Activated CD4-positive, alpha-beta T cell treated with anti-CD3 and anti-CD28 coated beads, Interleukin-2, Interleukin-6, amounts not matched to agents 100 ng/mL and 50 ng/mL, durations not matched to agents 16 hours and 8 hours (primary cell): Measurements from ENCODE around the gene GRSF1.
"Not testable (repeated sequence)": the region's sequence is repeated elsewhere in the genome, so short reads cannot be mapped to it uniquely, and the experiment has no call there.

Experiments used
- DNase-seq: peaks from one replicate; pipeline ENCODE4 v3.0.0-alpha.2; 2020

Gene GRSF1

GRCh38 chr4:70831293-70831692 lies 8.4 kb downstream of the GRSF1 start:
- DNase-seq: no peak

- no peak for DNase-seq
These were observed 9.6 kb downstream of the GRSF1 start for GRCh38 chr4:70830054-70830453.

GRCh38 chr4:70829492-70829891 lies 10.2 kb downstream of the GRSF1 start:
- no peak for DNase-seq

- DNase-seq: no peak
These were observed 10.7 kb downstream of the GRSF1 start for GRCh38 chr4:70829015-70829414.

- no peak for DNase-seq
These were observed 20.8 kb downstream of the GRSF1 start for GRCh38 chr4:70818921-70819320.

- DNase-seq: no peak
These were observed 21.4 kb downstream of the GRSF1 start for GRCh38 chr4:70818173-70818855.

- no peak for DNase-seq
These were observed 22.8 kb downstream of the GRSF1 start for GRCh38 chr4:70816894-70817293.

- DNase-seq: no peak
These were observed 24.3 kb downstream of the GRSF1 start for GRCh38 chr4:70815370-70815769.

GRCh38 chr4:70808151-70808550 lies 31.5 kb downstream of the GRSF1 start:
- no peak for DNase-seq

GRCh38 chr4:70802928-70803580 lies 36.6 kb downstream of the GRSF1 start:
- DNase-seq: no peak

GRCh38 chr4:70801265-70801809 lies 38.4 kb downstream of the GRSF1 start:
- DNase-seq: peak; percentile 55

GRCh38 chr4:70793626-70794025 lies 46.1 kb downstream of the GRSF1 start:
- no peak for DNase-seq

GRCh38 chr4:70788733-70789132 lies 51.0 kb downstream of the GRSF1 start:
- DNase-seq: no peak

GRCh38 chr4:70787496-70787895 lies 52.2 kb downstream of the GRSF1 start:
- no peak for DNase-seq

- no peak for DNase-seq
These were observed 56.6 kb downstream of the GRSF1 start for GRCh38 chr4:70783096-70783495.

GRCh38 chr4:70778888-70779422 lies 60.7 kb downstream of the GRSF1 start:
- no peak for DNase-seq

GRCh38 chr4:70772929-70773555 lies 66.6 kb downstream of the GRSF1 start:
- no peak for DNase-seq

- DNase-seq: not testable (repeated sequence)
These were observed 70.3 kb downstream of the GRSF1 start for GRCh38 chr4:70769396-70769795.

- no peak for DNase-seq
These were observed 71.3 kb downstream of the GRSF1 start for GRCh38 chr4:70768301-70768948.
